HG03521 (cell line): ENCODE results near the gene PPP1R14D.

Experiments
- ATAC-seq: cut with Tn5 transposase; IDR thresholded peaks from one replicate; pipeline ENCODE4 v1.9.1; 2021; ENCODE audit warnings: mild to moderate bottlenecking, moderate library complexity; ENCODE audit not compliant: unreplicated experiment

PPP1R14D gene

GRCh38 chr15:40823572-40824343 is 4.8 kb downstream of the PPP1R14D start:
- ATAC-seq = no peak

- no peak for ATAC-seq
Measured at GRCh38 chr15:40821195-40821594, 7.3 kb downstream of the PPP1R14D start.

DNA sequence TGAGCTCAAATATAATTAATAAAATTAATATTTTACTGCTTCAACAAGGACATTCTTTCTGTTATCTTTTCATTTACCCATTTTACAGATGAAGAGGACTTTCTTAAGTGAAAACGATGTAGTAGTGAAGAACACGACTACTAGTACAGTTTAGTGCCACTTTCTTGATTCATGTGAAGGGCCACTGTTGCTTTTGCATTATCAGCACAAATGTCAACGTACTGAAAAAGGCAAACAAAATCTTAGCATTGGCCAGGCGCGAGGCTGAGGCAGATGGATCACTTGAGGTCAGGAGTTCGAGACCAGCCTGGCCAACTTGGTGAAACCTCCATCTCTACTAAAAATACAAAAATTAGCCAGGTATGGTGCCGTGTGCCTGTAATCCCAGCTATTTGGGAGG is 9.5 kb downstream of the PPP1R14D start:
- no peak for ATAC-seq

DNA sequence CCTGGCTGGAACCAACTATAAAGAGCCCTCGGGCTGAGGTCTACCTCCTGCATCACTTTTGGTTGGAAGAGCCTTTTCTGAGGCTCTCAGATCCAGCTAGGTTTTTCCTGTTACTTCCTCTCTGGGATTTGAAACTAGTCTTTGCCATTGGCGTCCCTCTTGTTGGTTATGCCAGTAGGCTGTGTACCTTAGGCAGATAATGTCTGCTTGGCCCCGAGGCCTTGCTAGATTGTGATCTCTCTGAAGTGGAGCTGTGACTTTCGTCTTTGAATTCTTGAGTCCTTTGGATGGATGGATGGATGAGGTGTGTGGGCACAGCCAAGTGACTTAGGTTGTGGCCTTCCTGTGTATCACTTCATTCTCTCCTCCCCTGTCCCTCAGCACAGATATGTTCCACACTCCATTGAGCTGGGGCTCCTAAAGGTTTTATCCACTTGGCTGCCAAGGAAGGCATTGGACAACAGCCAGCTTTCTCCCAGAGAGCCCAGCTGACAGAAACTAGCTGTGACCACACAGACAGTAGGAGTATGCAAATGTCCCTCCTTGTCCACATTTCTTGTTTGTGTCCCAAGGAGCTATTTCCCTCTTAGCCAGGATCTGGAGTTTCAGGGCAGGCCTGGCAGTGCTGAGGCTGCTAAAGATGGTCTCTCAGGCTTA is 13.3 kb downstream of the PPP1R14D start:
- ATAC-seq = no peak

GRCh38 chr15:40812721-40813425 is 15.6 kb downstream of the PPP1R14D start:
- no peak for ATAC-seq

- ATAC-seq = no peak
Measured at GRCh38 chr15:40808861-40809450, 19.6 kb downstream of the PPP1R14D start.

GRCh38 chr15:40807888-40808461 is 20.5 kb downstream of the PPP1R14D start:
- ATAC-seq = no peak

DNA sequence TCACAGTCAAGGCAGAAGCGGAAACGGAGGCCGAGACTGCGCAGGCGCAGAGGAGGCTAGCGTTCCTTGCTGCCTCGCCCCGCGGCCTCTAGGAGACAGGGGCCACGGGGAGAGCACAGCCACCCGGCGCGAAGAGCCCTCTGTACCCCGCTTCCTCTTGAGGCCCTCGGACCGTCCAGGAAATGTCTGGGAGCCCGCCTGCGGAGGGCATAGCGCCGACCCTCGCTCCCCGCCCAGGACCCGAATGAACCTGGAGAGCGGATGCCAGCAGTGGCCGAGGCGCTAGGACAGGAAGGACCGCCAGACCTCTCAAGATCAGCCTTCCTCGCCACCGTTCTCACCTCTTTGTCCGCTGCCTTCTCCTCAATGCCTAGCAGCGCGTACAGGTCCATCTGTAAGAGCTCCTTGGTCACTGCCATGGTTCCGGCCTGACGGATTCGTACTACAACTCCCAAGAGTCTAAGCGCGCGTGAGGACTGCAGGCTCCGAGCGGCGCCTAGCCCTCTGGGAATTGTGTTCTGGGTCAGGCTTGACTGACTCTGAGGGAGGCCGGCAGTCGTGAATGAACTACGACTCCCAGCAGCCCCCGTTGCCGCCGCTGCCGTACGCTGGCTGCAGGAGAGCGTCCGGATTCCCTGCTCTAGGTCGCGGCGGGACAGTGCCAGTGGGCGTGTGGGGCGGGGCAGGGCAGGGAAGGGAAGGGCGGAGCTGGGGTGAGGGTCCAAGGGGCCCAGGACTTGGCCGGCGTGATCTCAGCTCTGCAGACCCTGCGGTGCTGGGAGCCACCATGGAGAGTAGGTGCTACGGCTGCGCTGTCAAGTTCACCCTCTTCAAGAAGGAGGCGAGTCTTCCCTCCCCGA is 21.2 kb downstream of the PPP1R14D start, which contains the start of the genes DNAJC17 and ZFYVE19:
Gene DNAJC17, minus strand, starts transcription at position 446 of the 860 bp plus-strand sequence. Its CDS starts 27 bp downstream, at position 419.
Gene ZFYVE19, plus strand, starts transcription at position 62 of the 860 bp plus-strand sequence. Its CDS starts 501 bp downstream, at position 563.
- peak; percentile 93 for ATAC-seq

GRCh38 chr15:40806672-40807027 is 21.9 kb downstream of the PPP1R14D start:
- ATAC-seq = no peak

GRCh38 chr15:40803688-40804087 is 24.8 kb downstream of the PPP1R14D start:
- ATAC-seq = no peak

- ATAC-seq = no peak
Measured at GRCh38 chr15:40803076-40803475, 25.4 kb downstream of the PPP1R14D start.

DNA sequence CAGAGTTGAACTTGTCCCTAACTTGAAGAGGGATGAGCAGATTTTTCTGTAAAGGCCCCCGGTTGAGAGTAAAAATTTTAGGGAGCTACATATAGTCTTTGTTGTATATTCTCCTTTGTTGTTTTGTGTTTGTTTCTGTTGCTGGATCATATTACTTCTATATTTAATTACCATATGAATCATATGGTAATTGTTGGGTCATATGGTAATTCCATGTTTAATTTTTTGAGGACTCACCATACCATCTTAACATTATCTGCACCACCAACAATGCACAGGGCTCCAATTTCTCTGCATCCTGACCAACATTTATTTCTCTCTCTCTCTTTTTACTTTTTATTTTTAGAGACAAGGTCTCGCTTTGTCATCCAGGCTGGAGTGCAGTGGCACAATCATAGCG is 29.0 kb downstream of the PPP1R14D start:
- ATAC-seq = no peak

GRCh38 chr15:40796512-40796911 is 32.0 kb downstream of the PPP1R14D start:
- ATAC-seq = no peak

- no peak for ATAC-seq
Measured at GRCh38 chr15:40796041-40796440, 32.5 kb downstream of the PPP1R14D start.

DNA sequence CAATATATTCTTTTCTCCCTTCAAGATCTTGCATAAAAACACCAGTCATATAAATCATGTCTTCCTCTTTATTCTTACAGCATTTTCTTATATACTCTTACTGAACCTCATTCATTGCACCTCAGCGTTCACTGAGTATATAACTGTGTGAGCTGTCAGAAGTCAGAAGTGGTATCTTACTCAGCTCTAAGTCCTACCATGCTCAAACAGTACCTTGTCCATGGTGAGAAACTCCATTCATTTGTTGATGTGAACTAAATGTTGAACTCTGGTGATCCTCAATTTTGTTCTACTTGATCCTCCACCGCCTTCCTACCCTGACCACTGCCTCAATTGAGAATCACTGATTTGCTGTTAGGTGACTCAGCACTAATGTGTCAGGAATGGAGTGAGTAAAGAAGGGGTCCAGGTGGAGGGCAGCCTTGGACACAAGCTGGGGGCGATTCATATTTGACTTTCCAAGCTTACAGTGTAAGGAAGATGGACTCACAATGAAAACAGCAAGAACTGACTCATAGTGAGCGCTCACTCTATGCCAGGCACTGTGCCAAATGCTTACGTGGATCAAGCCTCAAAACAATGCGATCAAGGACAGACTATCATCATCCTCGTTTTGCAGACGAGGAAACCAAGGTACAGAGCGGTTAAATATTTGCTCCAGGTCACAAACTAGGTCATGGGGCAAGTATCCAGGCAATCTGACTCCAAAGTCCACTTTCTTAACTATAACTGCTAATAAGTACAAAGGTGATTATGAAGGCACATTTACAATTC is 35.1 kb downstream of the PPP1R14D start:
- no peak for ATAC-seq

GRCh38 chr15:40792394-40792793 is 36.1 kb downstream of the PPP1R14D start:
- ATAC-seq = no peak

GRCh38 chr15:40790718-40791117 is 37.8 kb downstream of the PPP1R14D start:
- ATAC-seq = no peak

DNA sequence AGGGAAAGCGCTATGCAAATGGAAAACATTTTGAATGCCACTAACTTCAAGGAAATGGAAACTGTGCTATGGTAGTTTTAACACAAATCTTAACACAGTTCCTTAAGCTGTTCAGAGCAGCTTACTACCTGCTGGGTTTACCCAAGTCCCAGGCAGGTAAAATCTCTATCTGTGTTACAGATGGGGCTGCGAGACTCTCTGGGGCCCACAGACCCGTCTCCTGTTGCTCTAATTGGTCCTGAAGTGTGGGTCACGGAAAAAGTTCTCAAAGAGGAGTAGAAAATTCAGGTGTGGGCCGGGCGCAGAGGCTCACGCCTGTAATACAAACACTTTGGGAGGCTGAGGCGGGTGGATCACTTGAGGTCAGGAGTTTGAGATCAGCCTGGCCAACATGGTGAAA is 38.5 kb downstream of the PPP1R14D start:
- no peak for ATAC-seq

- ATAC-seq = no peak
Measured at GRCh38 chr15:40789119-40789518, 39.4 kb downstream of the PPP1R14D start.
